Heart right ventricle (tissue), 16 donors: ENCODE data around the gene FRK. TPM values are rescaled to one million over a fixed set of nuclear protein-coding genes. Genes with fewer than 3 reads are reported as not detected.

Experiments used
- ATAC-seq, 8 donors: fragments of 200-7000 bp; cut with Tn5 transposase; one replicate each; pipeline ENCODE4 v1.9.1; 2020; ENCODE audit warnings: mild to moderate bottlenecking in 8 of 8, moderate library complexity in 8 of 8, moderate number of reproducible peaks in 1 of 8
- DNase-seq, 2 donors: peaks; one replicate each; pipeline ENCODE4 v3.0.0-alpha.2; 2020
- H3K27ac ChIP-seq, 10 donors: fragments of 200-600 bp; sonication (generic) in 2 of 10; one replicate each; pipeline versions ENCODE4 v1.5.0 to v1.8.0; 2020 to 2022; ENCODE audit warnings: mild to moderate bottlenecking in 3 of 10
- H3K27me3 ChIP-seq, 7 donors: fragments of 200-600 bp; one replicate each; pipeline ENCODE4 v1.8.0; 2021 to 2022; ENCODE audit warnings: mild to moderate bottlenecking in 2 of 7
- H3K36me3 ChIP-seq, 9 donors: fragments of 200-600 bp; sonication (generic) in 1 of 9; one replicate each; pipeline versions ENCODE4 v1.5.0 to v1.8.0; 2020 to 2022; ENCODE audit warnings: mild to moderate bottlenecking in 2 of 9
- H3K4me1 ChIP-seq, 9 donors: fragments of 200-600 bp; sonication (generic) in 1 of 9; one replicate each; pipeline versions ENCODE4 v1.5.0 to v1.8.0; 2020 to 2022; ENCODE audit warnings: mild to moderate bottlenecking in 4 of 9
- H3K4me3 ChIP-seq, 10 donors: fragments of 200-600 bp; sonication (generic) in 2 of 10; one replicate each; pipeline versions ENCODE4 v1.5.0 to v1.8.0; 2020 to 2022; ENCODE audit warnings: mild to moderate bottlenecking in 7 of 10, moderate library complexity in 2 of 10
- H3K9me3 ChIP-seq, 11 donors: fragments of 200-600 bp in 10 of 11; sonication (generic) in 2 of 11; one replicate each; pipeline versions ENCODE4 v1.5.0 to v1.8.0; 2013 to 2022; ENCODE audit warnings: mild to moderate bottlenecking in 2 of 11, control low read depth in 1 of 11, moderate library complexity in 1 of 11
- WGBS, 2 donors: extraction: QIAGEN DNeasy Blood & Tissue Kit; methylation state at CpG; one replicate each; pipeline ENCODE4 v1.1.7; 2013; ENCODE audit warnings: inconsistent platforms in 1 of 2; 5-methylcytosine and 5-hydroxymethylcytosine counted together
- intact Hi-C, 10 donors: fragments of 100-400 bp; cut with DNase I; formaldehyde crosslinking; loops; one replicate each; pipeline versions ENCODE4 v1.11.1 to v1.14.2; 2022
- polyA plus RNA-seq, 2 donors: library from polyadenylated mRNA; stranded (reverse); fragments of 200-250 nt; gene quantifications; one replicate each; pipeline ENCODE4 v1.2.3, GENCODE V29; 2013
- total RNA-seq, 10 donors: library from RNA; stranded (reverse); fragmentation: NEBNext Ultra II Directional in 3 of 10; extraction: Animal tissue kit (Norgen Biotek cat#: 25700) in 3 of 10; gene quantifications; one replicate each; pipeline versions ENCODE4 v1.2.1 to v1.2.4, GENCODE V29; 2021 to 2023
- TF ChIP-seq, protein P1 (sequence below), 9 donors: fragments of 200-600 bp; sonication (generic) in 2 of 9; IDR thresholded peaks; one replicate each; pipeline versions ENCODE4 v1.5.0 to v1.8.0; 2021 to 2022; ENCODE audit warnings: antibody characterized with exemption in 9 of 9, mild to moderate bottlenecking in 5 of 9, moderate library complexity in 1 of 9
- donor health status: Arrhythmogenic right ventricular cardiomyopathy.
- donor health status: ischemic (EF 13 %, LVEDD 7.1; RV severe dilation, severe dysfunction).
- donor health status: healthy with polysubstance abuse.
- donor health status: DM: no; HTN: yes; CAD: no.
- donor health status: DM: no; HTN: no; CAD: no.
- donor health status: ischemic (EF 25% LVEDD 6.9; RV normal size, moderate dysfunction).
- donor health status: ischemic (EF 25% LVEDD 5.7; RV mildly dilated, moderate dysfunction).
- donor health status: healthy.
- donor health status: DM: yes; HTN: yes; CAD: no.
- donor health status: Ischemic cardiomyopathy.
- donor health status: ischemic (EF 35%, LVEDD 5.7; RV mildly dilated, moderate dysfunction).
- donor health status: nonischemic (EF 11% LVEDD 7.7; RV severe dilation, severe dysfunction).
- donor health status: DM: yes; HTN: yes; CAD: no.
- donor health status: PGD.
- donor health status: ischemic (EF 29% LVEDD 5.4; RV normal size, mild dysfunction).
- donor health status: nonischemic (EF 23%, LVEDD 6.1; RV moderate dilation, normal function).

The FRK gene
- total and polyA plus RNA-seq, 12 donors, result 0.61 to 10.6 (median 6.6) TPM

DNA sequence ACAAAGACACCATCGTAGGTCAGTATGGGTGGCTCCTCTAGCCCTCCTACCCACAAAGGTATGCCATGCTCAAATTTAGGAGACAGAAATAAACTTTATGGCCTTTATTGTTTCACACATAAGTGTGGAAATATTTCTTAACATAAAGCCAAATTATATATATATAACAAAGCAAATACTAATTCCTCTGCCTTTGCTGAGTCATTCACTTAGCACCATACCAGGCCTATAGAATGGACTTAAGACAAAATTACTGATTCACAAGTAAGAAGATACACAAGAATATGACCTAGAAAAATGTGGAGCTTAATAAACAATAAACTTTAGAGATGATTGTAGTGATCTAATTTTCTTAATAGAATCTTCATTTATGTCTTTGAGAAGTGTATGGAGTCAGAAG, 5.2 kb downstream of the FRK start:
- Histone ChIP-seq H3K4me1 (peaks cover 0 to 5% (median 0%) of the 10 kb centered on the region in 9 donors), H3K36me3 (no peaks in the 10 kb centered on the region), H3K4me3 (no peak overlapping the region), H3K9me3 (no peaks in the 10 kb centered on the region), H3K27ac (no peak overlapping the region), H3K27me3 (no peaks in the 10 kb centered on the region)
- intact Hi-C loops, result loop anchor here in 1 of 10 donors (5.0 kb wide), 1 partner anchor 42 kb away; no protein-coding TSS in a partner anchor
- WGBS, 2 donors, result 83 to 89% methylated on average over 1 of the region's 1 CpG
- TF ChIP-seq, protein P1, sequence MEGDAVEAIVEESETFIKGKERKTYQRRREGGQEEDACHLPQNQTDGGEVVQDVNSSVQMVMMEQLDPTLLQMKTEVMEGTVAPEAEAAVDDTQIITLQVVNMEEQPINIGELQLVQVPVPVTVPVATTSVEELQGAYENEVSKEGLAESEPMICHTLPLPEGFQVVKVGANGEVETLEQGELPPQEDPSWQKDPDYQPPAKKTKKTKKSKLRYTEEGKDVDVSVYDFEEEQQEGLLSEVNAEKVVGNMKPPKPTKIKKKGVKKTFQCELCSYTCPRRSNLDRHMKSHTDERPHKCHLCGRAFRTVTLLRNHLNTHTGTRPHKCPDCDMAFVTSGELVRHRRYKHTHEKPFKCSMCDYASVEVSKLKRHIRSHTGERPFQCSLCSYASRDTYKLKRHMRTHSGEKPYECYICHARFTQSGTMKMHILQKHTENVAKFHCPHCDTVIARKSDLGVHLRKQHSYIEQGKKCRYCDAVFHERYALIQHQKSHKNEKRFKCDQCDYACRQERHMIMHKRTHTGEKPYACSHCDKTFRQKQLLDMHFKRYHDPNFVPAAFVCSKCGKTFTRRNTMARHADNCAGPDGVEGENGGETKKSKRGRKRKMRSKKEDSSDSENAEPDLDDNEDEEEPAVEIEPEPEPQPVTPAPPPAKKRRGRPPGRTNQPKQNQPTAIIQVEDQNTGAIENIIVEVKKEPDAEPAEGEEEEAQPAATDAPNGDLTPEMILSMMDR (IDR thresholded peaks at IDR 0.05), result no peak
- no peak for DNase-seq
- ATAC-seq, result no peak

DNA sequence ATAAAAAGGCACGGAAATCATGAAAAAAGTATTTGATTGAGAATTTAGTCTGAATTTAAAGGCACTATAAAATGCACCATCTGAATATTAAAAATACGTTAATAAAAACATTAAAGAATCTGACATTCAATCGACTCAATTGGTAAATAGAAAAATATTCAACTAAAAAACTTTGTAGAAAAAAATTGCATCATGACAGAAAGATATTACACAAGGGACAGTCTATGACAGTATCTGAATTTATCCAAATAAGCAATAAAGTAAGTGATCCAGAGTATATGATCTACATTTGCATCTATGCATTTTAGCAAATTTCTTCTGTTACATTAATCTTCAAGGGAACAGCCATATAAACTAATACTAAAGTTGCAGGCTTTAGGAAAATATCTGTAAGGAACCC, 9.4 kb downstream of the FRK start:
- intact Hi-C loops, result no loop called here
- no peak overlapping the region for H3K4me3 ChIP-seq
- ATAC-seq, result no peak

DNA sequence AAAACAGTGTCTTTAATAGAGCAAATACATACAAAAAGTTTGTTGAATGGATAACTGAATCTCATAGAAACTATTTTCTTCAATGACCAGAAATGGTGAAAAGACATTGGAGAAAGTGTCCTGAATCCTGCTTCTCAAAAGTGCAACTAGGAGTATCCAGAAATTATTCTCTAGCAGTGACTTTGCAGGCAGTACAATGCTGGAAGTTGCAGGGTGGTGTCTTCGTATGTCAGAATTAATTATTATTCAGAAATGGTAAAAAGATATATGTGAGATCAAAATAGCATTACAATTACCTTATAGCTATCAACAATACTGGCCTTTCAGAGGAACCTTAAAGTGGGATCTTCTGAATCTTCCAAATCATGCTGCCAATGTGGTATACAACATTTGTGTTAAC, 10.0 kb downstream of the FRK start:
- ATAC-seq (no peak), DNase-seq (no peak)
- H3K9me3 ChIP-seq, result peaks cover 0 to 9% (median 0%) of the 10 kb centered on the region in 11 donors
- H3K27me3 ChIP-seq, result no peaks in the 10 kb centered on the region
- WGBS, 2 donors, result 87 to 96% methylated on average over 1 of the region's 1 CpG
- no peak overlapping the region for H3K27ac ChIP-seq
- H3K36me3 ChIP-seq, result no peaks in the 10 kb centered on the region
- H3K4me1 ChIP-seq, result peaks cover 0 to 6% (median 0%) of the 10 kb centered on the region in 9 donors
- intact Hi-C loops, result no loop called here
- no peak overlapping the region for H3K4me3 ChIP-seq
- TF ChIP-seq, protein P1 (IDR thresholded peaks at IDR 0.05), result no peak

More for the DNA sequence above, 9.4 kb downstream of the FRK start:
- H3K36me3 ChIP-seq, result no peaks in the 10 kb centered on the region
- peaks cover 0 to 6% (median 0%) of the 10 kb centered on the region in 9 donors for H3K4me1 ChIP-seq
- H3K27me3 ChIP-seq, result no peaks in the 10 kb centered on the region
- TF ChIP-seq, protein P1 (IDR thresholded peaks at IDR 0.05), result no peak
- no peak overlapping the region for H3K27ac ChIP-seq
- DNase-seq, result no peak
- peaks cover 0 to 4% (median 0%) of the 10 kb centered on the region in 11 donors for H3K9me3 ChIP-seq
- WGBS, 2 donors, result 74 to 90% methylated on average over 3 of the region's 3 CpGs

DNA sequence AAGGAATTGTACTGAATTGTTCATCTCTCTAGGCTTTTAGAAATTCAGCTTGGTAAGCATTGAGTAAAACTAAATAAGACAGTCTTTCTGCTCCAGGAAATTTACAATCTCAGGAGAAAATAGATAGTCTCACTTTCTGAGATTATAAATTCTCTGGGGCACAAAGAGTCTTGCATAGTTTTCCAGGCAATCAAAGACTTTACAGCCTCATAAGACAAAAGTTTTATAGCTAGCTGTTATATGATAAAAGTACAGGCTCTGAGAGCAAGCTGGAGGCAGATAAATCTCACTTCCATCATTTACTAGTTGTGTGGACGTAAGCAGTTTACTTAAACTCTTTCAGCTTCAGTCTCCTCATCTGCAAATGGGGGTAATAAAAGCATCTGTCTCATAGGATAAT, 11.4 kb downstream of the FRK start:
- H3K4me3 ChIP-seq, result no peak overlapping the region
- H3K4me1 ChIP-seq, result peaks cover 0 to 6% (median 0%) of the 10 kb centered on the region in 9 donors
- peaks cover 0 to 17% (median 0%) of the 10 kb centered on the region in 11 donors for H3K9me3 ChIP-seq
- no peaks in the 10 kb centered on the region for H3K27me3 ChIP-seq
- H3K36me3 ChIP-seq, result no peaks in the 10 kb centered on the region
- TF ChIP-seq, protein P1 (IDR thresholded peaks at IDR 0.05), result no peak
- DNase-seq, result no peak
- no peak overlapping the region for H3K27ac ChIP-seq
- 76 to 80% methylated on average over 1 of the region's 1 CpG for WGBS, 2 donors
- intact Hi-C loops, result no loop called here
- no peak for ATAC-seq
